ENCODE data around the gene PTGES3L.

Gene PTGES3L

GRCh38 chr17:43018008-43018853 is 38.4 kb upstream of the PTGES3L start:
- FAIRE-seq (no peak), DNase-seq (ENCODE audit: insufficient read length, low spot score) (no peak)
- TF ChIP-seq, protein P1, sequence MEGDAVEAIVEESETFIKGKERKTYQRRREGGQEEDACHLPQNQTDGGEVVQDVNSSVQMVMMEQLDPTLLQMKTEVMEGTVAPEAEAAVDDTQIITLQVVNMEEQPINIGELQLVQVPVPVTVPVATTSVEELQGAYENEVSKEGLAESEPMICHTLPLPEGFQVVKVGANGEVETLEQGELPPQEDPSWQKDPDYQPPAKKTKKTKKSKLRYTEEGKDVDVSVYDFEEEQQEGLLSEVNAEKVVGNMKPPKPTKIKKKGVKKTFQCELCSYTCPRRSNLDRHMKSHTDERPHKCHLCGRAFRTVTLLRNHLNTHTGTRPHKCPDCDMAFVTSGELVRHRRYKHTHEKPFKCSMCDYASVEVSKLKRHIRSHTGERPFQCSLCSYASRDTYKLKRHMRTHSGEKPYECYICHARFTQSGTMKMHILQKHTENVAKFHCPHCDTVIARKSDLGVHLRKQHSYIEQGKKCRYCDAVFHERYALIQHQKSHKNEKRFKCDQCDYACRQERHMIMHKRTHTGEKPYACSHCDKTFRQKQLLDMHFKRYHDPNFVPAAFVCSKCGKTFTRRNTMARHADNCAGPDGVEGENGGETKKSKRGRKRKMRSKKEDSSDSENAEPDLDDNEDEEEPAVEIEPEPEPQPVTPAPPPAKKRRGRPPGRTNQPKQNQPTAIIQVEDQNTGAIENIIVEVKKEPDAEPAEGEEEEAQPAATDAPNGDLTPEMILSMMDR (IDR thresholded peaks at IDR 0.05; ENCODE audit: insufficient read depth, missing control alignments): no peak

GRCh38 chr17:43016216-43016615 is 36.3 kb upstream of the PTGES3L start:
- DNase-seq (ENCODE audit: insufficient read length, low spot score) (no peak), FAIRE-seq (no peak)

GRCh38 chr17:43015579-43015978 is 35.7 kb upstream of the PTGES3L start:
- TF ChIP-seq, protein P1 (IDR thresholded peaks at IDR 0.05; ENCODE audit: insufficient read depth, missing control alignments): no peak
- no peak for FAIRE-seq
- no peak for DNase-seq (ENCODE audit: insufficient read length, low spot score)

More at GRCh38 chr17:43016216-43016615, 36.3 kb upstream of the PTGES3L start:
- TF ChIP-seq, protein P1 (IDR thresholded peaks at IDR 0.05; ENCODE audit: insufficient read depth, missing control alignments): no peak

- DNase-seq (ENCODE audit: insufficient read length, low spot score) (no peak), FAIRE-seq (no peak)
- TF ChIP-seq, protein P1 (IDR thresholded peaks at IDR 0.05; ENCODE audit: insufficient read depth, missing control alignments): no peak
Observed at GRCh38 chr17:43014649-43015542, 35.0 kb upstream of the PTGES3L start.

DNA sequence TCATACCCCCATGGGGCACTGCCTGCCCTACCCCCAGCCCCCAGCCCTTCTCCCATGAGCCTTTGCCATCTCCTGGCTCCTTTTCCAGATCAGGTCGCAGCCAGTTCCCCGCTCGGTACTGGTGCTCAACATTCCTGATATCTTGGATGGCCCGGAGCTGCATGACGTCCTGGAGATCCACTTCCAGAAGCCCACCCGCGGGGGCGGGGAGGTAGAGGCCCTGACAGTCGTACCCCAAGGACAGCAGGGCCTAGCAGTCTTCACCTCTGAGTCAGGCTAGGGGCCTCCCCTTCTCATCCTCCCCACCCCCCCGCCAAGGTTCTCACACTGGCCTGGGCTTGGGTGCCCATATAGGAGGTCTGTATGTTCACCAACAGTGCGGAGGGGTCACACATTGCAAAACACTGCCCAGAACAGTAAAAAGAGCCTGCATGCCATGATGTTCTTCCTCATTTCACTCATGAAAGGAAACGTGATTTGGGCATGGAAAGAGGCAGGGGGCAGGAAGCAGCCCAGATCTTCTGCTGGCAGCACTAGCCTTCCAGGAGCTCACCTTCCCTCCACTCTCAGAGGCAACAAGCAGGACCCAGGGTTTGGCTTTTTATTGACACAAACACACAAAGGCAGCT is 34.3 kb upstream of the PTGES3L start:
- TF ChIP-seq, protein P1 (IDR thresholded peaks at IDR 0.05; ENCODE audit: insufficient read depth, missing control alignments): no peak
- no peak for DNase-seq (ENCODE audit: insufficient read length, low spot score)
- no peak for FAIRE-seq

- no peak for DNase-seq (ENCODE audit: insufficient read length, low spot score)
- TF ChIP-seq, protein P1 (IDR thresholded peaks at IDR 0.05; ENCODE audit: insufficient read depth, missing control alignments): no peak
- no peak for FAIRE-seq
Observed at GRCh38 chr17:43013296-43013695, 33.4 kb upstream of the PTGES3L start.
